ENCODE data around the gene HFE. TPM values are rescaled to one million over a fixed set of nuclear protein-coding genes. Genes with fewer than 3 reads are reported as not detected.

HFE gene
- total and polyA plus RNA-seq, 2 of the 13 experiments (the other 11 are each of a cell fraction or from before 2014, with no cell fraction given), result 3.7 to 6.3 TPM

GRCh38 chr6:26122793-26123674 lies 35.8 kb downstream of the HFE start (continued):
- TF ChIP-seq ZMAT3 (CRISPR knock-in tag; conservative IDR thresholded peaks at IDR 0.05), result peak; percentile 95; the same call in 1 of the 2 replicates
- TF ChIP-seq ZNF260 (CRISPR knock-in tag; IDR thresholded peaks at IDR 0.05; ENCODE audit: borderline replicate concordance, low read depth), result no peak
- peak; percentile 33; the same call in 1 of the 2 replicates for TF ChIP-seq PBX2 (CRISPR knock-in tag; IDR thresholded peaks at IDR 0.05)
- TF ChIP-seq GABPB1 (CRISPR knock-in tag; IDR thresholded peaks at IDR 0.05), result peak; percentile 34; the same call in 1 of the 2 replicates
- TF ChIP-seq DPF2 (CRISPR knock-in tag; IDR thresholded peaks at IDR 0.05; ENCODE audit: borderline replicate concordance, low read depth), result no peak
- peak; percentile 5; the same call in 1 of the 2 replicates for TF ChIP-seq TCF7 (IDR thresholded peaks at IDR 0.05; ENCODE audit: low read depth)
- TF ChIP-seq HOXA7 (CRISPR knock-in tag; IDR thresholded peaks at IDR 0.05), result 0 out of 2 replicates have a peak, but pooled peaks have one; percentile 65
- peak; percentile 39; the same call in 1 of the 2 replicates for TF ChIP-seq PITX1 (CRISPR knock-in tag; IDR thresholded peaks at IDR 0.05)
- TF ChIP-seq SNAPC2 (CRISPR knock-in tag; IDR thresholded peaks at IDR 0.05), result peak; percentile 94
- TF ChIP-seq ZFYVE20 (CRISPR knock-in tag; IDR thresholded peaks at IDR 0.05; ENCODE audit: borderline replicate concordance, low read depth), result no peak
- no peak for TF ChIP-seq RORA (CRISPR knock-in tag; IDR thresholded peaks at IDR 0.05)
- TF ChIP-seq IKZF4 (CRISPR knock-in tag; IDR thresholded peaks at IDR 0.05; ENCODE audit: borderline replicate concordance, low read depth, not compliant biosample characterization), result peak; percentile 41
- TF ChIP-seq CHCHD3 (CRISPR knock-in tag; IDR thresholded peaks at IDR 0.05), result no peak
- TF ChIP-seq ZFAT (CRISPR knock-in tag; conservative IDR thresholded peaks at IDR 0.05), result no peak; the same call in 1 of the 2 replicates
- TF ChIP-seq ZNF446 (CRISPR knock-in tag; IDR thresholded peaks at IDR 0.05), result peak; percentile 33; the same call in 1 of the 2 replicates
- TF ChIP-seq, protein P1, sequence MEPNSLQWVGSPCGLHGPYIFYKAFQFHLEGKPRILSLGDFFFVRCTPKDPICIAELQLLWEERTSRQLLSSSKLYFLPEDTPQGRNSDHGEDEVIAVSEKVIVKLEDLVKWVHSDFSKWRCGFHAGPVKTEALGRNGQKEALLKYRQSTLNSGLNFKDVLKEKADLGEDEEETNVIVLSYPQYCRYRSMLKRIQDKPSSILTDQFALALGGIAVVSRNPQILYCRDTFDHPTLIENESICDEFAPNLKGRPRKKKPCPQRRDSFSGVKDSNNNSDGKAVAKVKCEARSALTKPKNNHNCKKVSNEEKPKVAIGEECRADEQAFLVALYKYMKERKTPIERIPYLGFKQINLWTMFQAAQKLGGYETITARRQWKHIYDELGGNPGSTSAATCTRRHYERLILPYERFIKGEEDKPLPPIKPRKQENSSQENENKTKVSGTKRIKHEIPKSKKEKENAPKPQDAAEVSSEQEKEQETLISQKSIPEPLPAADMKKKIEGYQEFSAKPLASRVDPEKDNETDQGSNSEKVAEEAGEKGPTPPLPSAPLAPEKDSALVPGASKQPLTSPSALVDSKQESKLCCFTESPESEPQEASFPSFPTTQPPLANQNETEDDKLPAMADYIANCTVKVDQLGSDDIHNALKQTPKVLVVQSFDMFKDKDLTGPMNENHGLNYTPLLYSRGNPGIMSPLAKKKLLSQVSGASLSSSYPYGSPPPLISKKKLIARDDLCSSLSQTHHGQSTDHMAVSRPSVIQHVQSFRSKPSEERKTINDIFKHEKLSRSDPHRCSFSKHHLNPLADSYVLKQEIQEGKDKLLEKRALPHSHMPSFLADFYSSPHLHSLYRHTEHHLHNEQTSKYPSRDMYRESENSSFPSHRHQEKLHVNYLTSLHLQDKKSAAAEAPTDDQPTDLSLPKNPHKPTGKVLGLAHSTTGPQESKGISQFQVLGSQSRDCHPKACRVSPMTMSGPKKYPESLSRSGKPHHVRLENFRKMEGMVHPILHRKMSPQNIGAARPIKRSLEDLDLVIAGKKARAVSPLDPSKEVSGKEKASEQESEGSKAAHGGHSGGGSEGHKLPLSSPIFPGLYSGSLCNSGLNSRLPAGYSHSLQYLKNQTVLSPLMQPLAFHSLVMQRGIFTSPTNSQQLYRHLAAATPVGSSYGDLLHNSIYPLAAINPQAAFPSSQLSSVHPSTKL (CRISPR knock-in tag; IDR thresholded peaks at IDR 0.05), result peak; percentile 85
- TF ChIP-seq KMT2B (CRISPR knock-in tag; IDR thresholded peaks at IDR 0.05), result peak; percentile 71
- TF ChIP-seq HOXD1 (CRISPR knock-in tag; IDR thresholded peaks at IDR 0.05), result 0 out of 2 replicates have a peak, but pooled peaks have one; percentile 29
- 0 out of 2 replicates have a peak, but pooled peaks have one; percentile 18 for TF ChIP-seq SIN3B (IDR thresholded peaks at IDR 0.05; ENCODE audit: low read length)
- TF ChIP-seq POGK (CRISPR knock-in tag; conservative IDR thresholded peaks at IDR 0.05), result peak; percentile 75
- TF ChIP-seq CEBPG (CRISPR knock-in tag; IDR thresholded peaks at IDR 0.05), result peak; percentile 79
- TF ChIP-seq SP2 (CRISPR knock-in tag; IDR thresholded peaks at IDR 0.05), result no peak
